BJ (cell line): ENCODE results near the gene TMEM130. TPM values are rescaled to one million over a fixed set of nuclear protein-coding genes. Genes with fewer than 3 reads are reported as not detected.

ENCODE experiments used
- CTCF ChIA-PET: fragments of 350-600 bp; formaldehyde crosslinking; extraction: SDS; loops from one replicate; lab custom pipeline; 2021; ENCODE audit warnings: antibody characterized with exemption, inconsistent platforms; lab: Yijun Ruan, JAX
- POLR2A ChIA-PET: fragments of 300-600 bp; sonication (Branson Sonifier 250); formaldehyde crosslinking; extraction: SDS; loops from one replicate; lab custom pipeline; 2021; ENCODE audit warnings: antibody characterized with exemption; lab: Charles Lee
- DNase-seq: peaks from one replicate; pipeline ENCODE4 v3.0.0-alpha.2; 2011; ENCODE audit warnings: low read depth
- H3K27me3 ChIP-seq: 2 replicates; pipeline ENCODE4 v1.6.0; 2011; ENCODE audit warnings: low read length; ENCODE audit not compliant: control insufficient read depth, insufficient read depth
- H3K36me3 ChIP-seq: 2 replicates; pipeline ENCODE4 v1.5.1; 2011; ENCODE audit warnings: low read length; ENCODE audit not compliant: control insufficient read depth, insufficient read depth
- H3K4me3 ChIP-seq: 2 replicates; pipeline ENCODE4 v1.5.1; 2011; ENCODE audit warnings: low read depth, mild to moderate bottlenecking, control low read depth, low read length
- CTCF ChIP-seq: IDR thresholded peaks from 2 replicates; pipeline ENCODE4 v1.5.1; 2011; ENCODE audit warnings: low read depth, mild to moderate bottlenecking, control low read depth, inconsistent platforms, low read length, moderate library complexity; ENCODE audit not compliant: insufficient read depth
- polyA plus RNA-seq: library from polyadenylated mRNA; depleted of rRNA; stranded (reverse); fragments of >200 nt; gene quantifications from 2 replicates; pipeline ENCODE4 v1.2.3, GENCODE V29; 2011

TMEM130 gene
- polyA plus RNA-seq, 1 experiment, result 6.4 TPM

- ChIA-PET CTCF (no interaction called here), POLR2A (no interaction called here)
- TF ChIP-seq CTCF, result no peak
- no peaks in the 10 kb centered on the region for H3K36me3 ChIP-seq
- H3K27me3 ChIP-seq, result no peaks in the 10 kb centered on the region
- no peak overlapping the region for H3K4me3 ChIP-seq
- no peak for DNase-seq
Measured at GRCh38 chr7:98807068-98808048, 62.5 kb downstream of the TMEM130 start.

GRCh38 chr7:98805956-98806838, 63.6 kb downstream of the TMEM130 start:
- no peaks in the 10 kb centered on the region for H3K27me3 ChIP-seq
- TF ChIP-seq CTCF, result no peak
- DNase-seq, result no peak
- ChIA-PET POLR2A (no interaction called here), CTCF (no interaction called here)
- H3K36me3 ChIP-seq, result no peaks in the 10 kb centered on the region
- no peak overlapping the region for H3K4me3 ChIP-seq

- ChIA-PET CTCF (interaction anchor here (0.6 to 1.7 kb wide), 2 partner anchors 38 to 507 kb away, joined by 3 to 4 read pairs; no protein-coding TSS in a partner anchor), POLR2A (no interaction called here)
- Histone ChIP-seq H3K36me3 (no peaks in the 10 kb centered on the region), H3K27me3 (no peaks in the 10 kb centered on the region), H3K4me3 (no peak overlapping the region)
- no peak for DNase-seq
- no peak for TF ChIP-seq CTCF
Measured at GRCh38 chr7:98802781-98803110, 67.1 kb downstream of the TMEM130 start.

- Histone ChIP-seq H3K27me3 (no peaks in the 10 kb centered on the region), H3K4me3 (no peak overlapping the region), H3K36me3 (no peaks in the 10 kb centered on the region)
- no peak for TF ChIP-seq CTCF
- POLR2A ChIA-PET, result no interaction called here
- CTCF ChIA-PET, result no interaction called here
- no peak for DNase-seq
Measured at GRCh38 chr7:98802088-98802780, 67.6 kb downstream of the TMEM130 start.

- ChIA-PET CTCF (interaction anchor here (1.1 kb wide), 1 partner anchor 9 kb away, joined by 3 read pairs; no protein-coding TSS in a partner anchor), POLR2A (no interaction called here)
- TF ChIP-seq CTCF, result no peak
Measured at GRCh38 chr7:98800996-98801395, 68.8 kb downstream of the TMEM130 start.

More at GRCh38 chr7:98800996-98801395, 68.8 kb downstream of the TMEM130 start:
- Histone ChIP-seq H3K36me3 (no peaks in the 10 kb centered on the region), H3K4me3 (no peak overlapping the region), H3K27me3 (no peaks in the 10 kb centered on the region)
- no peak for DNase-seq
